GM19035 (cell line): ENCODE results near the gene WDR62.
"Not testable (repeated sequence)": the region's sequence is repeated elsewhere in the genome, so short reads cannot be mapped to it uniquely, and the experiment has no call there.

ENCODE experiments used
- ATAC-seq: cut with Tn5 transposase; IDR thresholded peaks from one replicate; pipeline ENCODE4 v1.9.1; 2021; ENCODE audit not compliant: unreplicated experiment

WDR62 gene

GRCh38 chr19:36106991-36107390 is 52.3 kb downstream of the WDR62 start:
- ATAC-seq = no peak

- ATAC-seq = no peak
Observed at GRCh38 chr19:36108684-36109083, 54.0 kb downstream of the WDR62 start.

GRCh38 chr19:36110487-36111199 is 55.9 kb downstream of the WDR62 start, which contains the start of gene OVOL3:
Gene OVOL3 (plus strand): TSS chr19:36111143. CDS start chr19:36111203, 60 bp downstream.
- ATAC-seq = no peak

DNA sequence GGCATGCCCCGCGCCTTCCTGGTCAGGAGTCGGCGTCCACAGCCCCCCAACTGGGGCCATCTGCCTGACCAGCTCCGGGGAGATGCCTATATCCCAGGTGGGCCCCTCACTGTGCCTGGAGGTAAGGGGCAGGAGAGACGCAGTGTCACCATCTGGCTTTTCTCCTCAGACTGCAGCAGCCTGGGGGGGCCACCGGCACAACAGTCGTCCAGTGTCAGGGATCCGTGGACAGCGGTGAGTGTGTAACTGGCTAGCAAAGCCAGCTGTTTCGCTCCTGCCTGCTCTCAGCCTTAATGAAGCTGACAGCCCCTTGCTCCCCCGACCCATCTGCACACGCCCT is 56.5 kb downstream of the WDR62 start:
- no peak for ATAC-seq

GRCh38 chr19:36112678-36113077 is 58.0 kb downstream of the WDR62 start:
- ATAC-seq = no peak

- no peak for ATAC-seq
Observed at GRCh38 chr19:36113425-36113824, 58.7 kb downstream of the WDR62 start.

DNA sequence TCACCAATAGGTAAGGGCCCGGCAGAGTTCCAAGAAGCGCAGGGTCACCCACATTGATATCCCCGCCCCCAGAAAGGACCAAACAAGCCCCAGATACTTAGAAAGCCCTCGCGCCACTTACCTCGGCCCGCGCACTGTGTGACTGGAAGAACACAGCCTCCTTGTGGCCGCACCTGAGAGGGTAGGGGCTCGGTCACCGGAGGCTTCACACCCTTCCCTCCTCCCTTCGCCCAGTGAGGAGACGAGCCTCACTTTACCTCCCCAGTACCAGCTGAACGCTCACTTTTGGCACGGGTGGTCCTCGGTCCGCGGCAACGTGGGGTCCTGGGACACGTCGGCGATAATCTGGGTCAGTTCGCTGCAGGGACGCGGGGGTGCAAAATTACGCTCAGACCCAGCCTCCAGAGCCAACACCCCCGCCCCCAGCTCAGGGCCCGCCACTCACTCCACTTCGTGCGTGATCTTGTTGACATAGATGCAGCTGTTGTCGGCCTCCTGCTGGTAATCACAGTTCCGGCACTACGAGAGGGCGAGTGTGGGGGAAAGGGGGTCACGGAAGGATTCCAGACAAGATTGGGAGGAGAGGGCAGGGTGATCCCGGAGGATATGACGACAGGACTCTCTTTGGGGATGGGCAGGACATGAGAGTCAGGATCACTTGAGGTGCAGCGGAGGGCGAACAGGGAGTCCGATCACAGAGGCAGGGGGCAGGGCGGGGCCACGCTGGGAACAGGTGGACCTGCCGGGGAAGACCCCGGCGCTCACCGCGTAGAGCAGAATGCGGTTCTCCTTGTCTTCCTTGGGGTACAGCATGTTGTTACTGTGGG is 59.4 kb downstream of the WDR62 start:
- ATAC-seq = no peak

- ATAC-seq = peak; percentile 87
Observed at GRCh38 chr19:36114721-36115452, 60.2 kb downstream of the WDR62 start, which contains the start of gene POLR2I. Gene POLR2I (minus strand): TSS chr19:36114875. CDS start chr19:36114856, 19 bp downstream.

DNA sequence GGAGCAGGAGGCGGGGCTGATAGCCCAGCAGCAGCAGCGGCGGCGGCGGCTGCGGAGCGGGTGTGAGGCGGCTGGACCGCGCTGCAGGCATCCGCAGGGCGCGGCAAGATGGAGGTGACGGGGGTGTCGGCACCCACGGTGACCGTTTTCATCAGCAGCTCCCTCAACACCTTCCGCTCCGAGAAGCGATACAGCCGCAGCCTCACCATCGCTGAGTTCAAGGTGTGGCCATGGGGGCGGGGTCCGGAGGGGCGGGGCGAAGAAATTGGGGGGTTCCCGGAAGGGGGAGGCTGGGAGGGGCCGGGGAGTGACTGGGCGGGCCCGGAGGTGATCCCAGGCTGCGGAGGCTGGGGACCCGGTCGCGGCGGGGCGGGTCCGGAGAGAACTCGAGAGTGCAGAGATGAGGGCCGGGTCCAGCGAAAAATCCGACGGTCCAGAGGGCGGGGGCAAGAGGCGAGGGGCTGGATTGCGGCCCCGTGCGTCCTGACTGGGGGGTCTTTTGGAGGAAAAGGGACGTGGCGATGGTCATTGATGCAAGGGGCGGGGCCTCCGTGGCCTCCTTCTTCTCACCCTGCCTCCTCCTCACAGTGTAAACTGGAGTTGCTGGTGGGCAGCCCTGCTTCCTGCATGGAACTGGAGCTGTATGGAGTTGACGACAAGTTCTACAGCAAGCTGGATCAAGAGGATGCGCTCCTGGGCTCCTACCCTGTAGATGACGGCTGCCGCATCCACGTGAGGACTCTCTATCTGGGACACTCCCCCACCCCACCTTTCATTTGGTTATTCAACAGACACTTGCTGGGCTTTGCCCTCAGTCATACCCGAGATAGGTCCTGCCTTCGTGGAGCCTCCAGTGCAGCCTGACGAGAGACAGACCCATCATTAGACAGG is 61.0 kb downstream of the WDR62 start, which contains the start of gene TBCB:
TSS of gene TBCB (plus strand) at position 16 of the 891 bp plus-strand sequence. CDS start at position 109, 93 bp downstream.
- ATAC-seq = peak; percentile 34

- no peak for ATAC-seq
Observed at GRCh38 chr19:36116344-36116637, 61.6 kb downstream of the WDR62 start.

DNA sequence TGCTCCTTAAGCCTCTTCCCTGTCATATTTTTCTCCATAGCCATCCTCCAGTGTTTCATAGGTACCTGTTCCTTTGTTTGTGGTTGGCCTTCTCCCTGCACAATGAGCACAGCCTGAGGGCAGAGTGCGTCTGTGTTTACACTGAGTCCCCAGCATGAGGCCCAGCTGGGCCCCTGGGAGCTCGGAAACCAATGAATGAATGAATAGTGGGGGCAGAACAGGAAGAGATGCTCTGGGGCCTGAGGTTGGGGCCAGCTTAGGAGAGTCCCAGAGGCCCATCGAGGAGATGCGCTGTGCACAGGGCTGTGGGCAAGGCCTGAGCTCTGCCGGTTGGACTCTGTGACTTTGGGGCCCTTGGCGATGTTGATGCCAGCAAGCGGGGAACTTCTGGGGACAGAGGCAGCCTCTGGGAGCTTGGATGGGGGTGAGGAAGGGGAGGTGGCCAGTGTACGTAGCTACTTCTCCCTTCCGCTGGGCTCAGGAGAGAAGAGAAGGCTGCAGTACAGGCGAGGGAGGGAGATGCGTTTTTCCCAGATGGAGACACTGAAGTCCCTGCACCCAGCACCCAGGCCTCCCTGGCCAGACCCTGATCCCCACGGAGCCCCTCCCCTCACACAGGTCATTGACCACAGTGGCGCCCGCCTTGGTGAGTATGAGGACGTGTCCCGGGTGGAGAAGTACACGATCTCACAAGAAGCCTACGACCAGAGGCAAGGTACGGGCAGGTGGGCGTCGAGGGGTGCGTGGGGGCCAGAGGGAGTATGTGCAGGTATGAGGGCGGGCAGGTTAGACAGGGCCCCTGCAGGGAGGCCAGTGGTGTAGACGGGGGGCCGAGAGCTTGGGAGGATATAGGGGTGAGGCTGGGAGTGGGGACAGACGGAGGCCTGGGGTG is 65.6 kb downstream of the WDR62 start:
- no peak for ATAC-seq

DNA sequence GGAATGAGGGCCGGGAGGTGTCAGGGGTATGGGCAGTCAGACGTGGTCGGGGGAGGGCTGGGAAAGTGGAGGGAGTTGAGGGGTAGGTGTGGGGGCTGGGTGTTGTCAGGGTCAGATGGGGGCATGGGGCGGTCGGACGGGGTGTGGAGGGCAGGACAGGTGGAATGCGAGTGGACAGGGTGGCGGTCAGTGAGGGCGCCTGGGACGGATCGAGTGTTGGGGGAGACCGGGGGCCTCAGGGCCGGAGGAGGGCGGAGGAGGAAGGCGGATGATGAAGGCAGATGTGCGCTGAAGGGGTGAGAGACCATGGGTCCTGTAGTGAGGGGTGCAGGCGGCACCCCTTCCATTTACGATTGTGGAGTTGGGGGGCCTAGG is 66.3 kb downstream of the WDR62 start:
- no peak for ATAC-seq

- ATAC-seq = no peak
Observed at GRCh38 chr19:36121486-36122124, 66.9 kb downstream of the WDR62 start.

GRCh38 chr19:36125557-36125956 is 70.9 kb downstream of the WDR62 start:
- ATAC-seq = no peak

GRCh38 chr19:36128392-36128736 is 73.7 kb downstream of the WDR62 start:
- peak; percentile 13 for ATAC-seq

DNA sequence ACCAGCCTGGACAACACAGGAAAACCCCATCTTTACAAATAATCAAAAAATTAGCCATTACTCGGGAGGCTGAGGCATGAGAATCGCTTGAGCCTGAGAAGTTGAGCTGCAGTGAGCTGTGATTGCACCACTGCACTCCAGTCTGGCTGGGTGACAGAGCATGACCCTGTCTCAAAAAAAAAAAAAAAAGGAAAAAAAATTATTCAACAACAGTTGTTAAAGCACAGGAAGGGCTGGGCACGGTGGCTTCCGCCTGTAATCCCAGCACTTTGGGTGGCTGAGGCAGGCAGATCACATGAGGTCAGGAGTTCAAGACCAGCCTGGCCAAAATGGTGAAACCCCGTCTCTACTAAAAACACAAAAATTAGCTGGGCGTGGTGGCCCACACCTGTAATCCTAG is 76.5 kb downstream of the WDR62 start:
- ATAC-seq = not testable (repeated sequence)

GRCh38 chr19:36134867-36135266 is 80.2 kb downstream of the WDR62 start:
- ATAC-seq = not testable (repeated sequence)

DNA sequence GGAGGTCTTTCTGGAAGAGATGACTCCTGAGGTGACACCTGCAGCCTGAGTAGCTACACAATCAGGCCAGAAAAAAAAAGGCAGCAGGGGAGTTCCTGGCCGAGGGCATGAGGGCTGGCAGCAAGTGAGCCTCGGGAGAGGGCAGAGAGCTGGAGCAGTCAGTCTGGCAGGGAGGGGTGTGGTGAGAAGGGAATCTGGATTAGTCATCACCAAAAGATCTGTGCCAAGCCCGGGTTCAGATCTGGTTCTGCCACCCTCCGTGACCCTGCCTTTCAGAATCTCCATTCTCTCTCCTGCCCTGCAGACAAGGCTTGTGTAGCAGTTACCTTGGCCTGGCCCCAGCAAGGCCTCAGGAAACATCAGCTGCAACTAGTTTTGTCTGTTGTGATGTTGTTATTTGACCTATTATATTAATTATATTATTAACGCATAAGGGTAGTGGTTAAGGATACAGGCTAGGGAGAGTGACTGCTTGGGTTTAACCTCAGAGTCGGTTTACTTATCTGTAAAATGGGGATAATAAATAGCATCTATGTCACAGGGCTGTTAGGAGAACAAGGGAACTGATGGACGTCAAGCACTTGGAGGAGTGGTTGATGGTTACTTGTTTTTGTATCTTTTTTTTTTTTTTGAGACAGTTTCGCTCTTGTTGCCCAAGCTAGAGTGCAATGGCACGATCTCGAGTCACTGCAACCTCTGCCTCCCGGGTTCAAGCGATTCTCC is 82.4 kb downstream of the WDR62 start:
- ATAC-seq = no peak

- no peak for ATAC-seq
Observed at GRCh38 chr19:36139120-36139472, 84.4 kb downstream of the WDR62 start.
